ENCODE results near the gene MIPOL1. TPM values are rescaled to one million over a fixed set of nuclear protein-coding genes. Genes with fewer than 3 reads are reported as not detected.
"Not testable (repeated sequence)": the region's sequence is repeated elsewhere in the genome, so short reads cannot be mapped to it uniquely, and the experiment has no call there.

The MIPOL1 gene
- total and polyA plus RNA-seq, 9 donors = 5.0 to 29.5 (median 20.5) TPM

- intact Hi-C loops (cut with DNase I) = no loop called here
- no peak overlapping the region for H3K27ac ChIP-seq
- no peak for DNase-seq
- 94 to 98% (median 96%) methylated on average over 1 of the region's 1 CpG for WGBS, 3 donors
- H3K9me3 ChIP-seq = peaks cover 0 to 6% of the 10 kb centered on the region in 2 donors
- peaks cover 1% of the 10 kb centered on the region for H3K4me1 ChIP-seq (ENCODE audit: insufficient read depth)
- no peaks in the 10 kb centered on the region for H3K27me3 ChIP-seq
- no peak for TF ChIP-seq EP300 (IDR thresholded peaks at IDR 0.05)
- no peak for TF ChIP-seq CTCF (IDR thresholded peaks at IDR 0.05)
- no peak for TF ChIP-seq POLR2A (IDR thresholded peaks at IDR 0.05)
- no peak overlapping the region for H3K4me3 ChIP-seq
- no peaks in the 10 kb centered on the region for H3K36me3 ChIP-seq
Measured at GRCh38 chr14:37203423-37203822, 5.7 kb downstream of the MIPOL1 start.

GRCh38 chr14:37205623-37206605 is 8.2 kb downstream of the MIPOL1 start:
- 96 to 98% (median 97%) methylated on average over 7 of the region's 7 CpGs for WGBS, 3 donors
- H3K4me1 ChIP-seq (ENCODE audit: insufficient read depth); H3K9me3 ChIP-seq; H3K4me3 ChIP-seq; H3K36me3 ChIP-seq; H3K27ac ChIP-seq; intact Hi-C loops (cut with DNase I); H3K27me3 ChIP-seq; DNase-seq: not testable (repeated sequence)

- H3K27ac ChIP-seq; DNase-seq; H3K4me1 ChIP-seq (ENCODE audit: insufficient read depth); intact Hi-C loops (cut with DNase I); H3K4me3 ChIP-seq; H3K27me3 ChIP-seq; H3K9me3 ChIP-seq; H3K36me3 ChIP-seq: not testable (repeated sequence)
- 92 to 96% (median 95%) methylated on average over 2 of the region's 2 CpGs for WGBS, 3 donors
Measured at GRCh38 chr14:37209617-37210016, 11.9 kb downstream of the MIPOL1 start.

- Histone ChIP-seq H3K4me3 (no peak overlapping the region), H3K9me3 (peaks cover 0 to 6% of the 10 kb centered on the region in 2 donors), H3K27ac (no peak overlapping the region), H3K27me3 (no peaks in the 10 kb centered on the region), H3K36me3 (no peaks in the 10 kb centered on the region), H3K4me1 (ENCODE audit: insufficient read depth) (no peaks in the 10 kb centered on the region)
- TF ChIP-seq EP300 (IDR thresholded peaks at IDR 0.05) (no peak), POLR2A (IDR thresholded peaks at IDR 0.05) (no peak), CTCF (IDR thresholded peaks at IDR 0.05) (no peak)
- intact Hi-C loops (cut with DNase I) = no loop called here
- WGBS, 3 donors = 97 to 98% (median 97%) methylated on average over 6 of the region's 6 CpGs
- DNase-seq = no peak
Measured at GRCh38 chr14:37210448-37210847, 12.7 kb downstream of the MIPOL1 start.

- Histone ChIP-seq H3K27ac (no peak overlapping the region), H3K4me3 (no peak overlapping the region), H3K9me3 (no peaks in the 10 kb centered on the region), H3K27me3 (no peaks in the 10 kb centered on the region), H3K36me3 (no peaks in the 10 kb centered on the region), H3K4me1 (ENCODE audit: insufficient read depth) (no peaks in the 10 kb centered on the region)
- intact Hi-C loops (cut with DNase I) = no loop called here
- no peak for DNase-seq
- TF ChIP-seq EP300 (IDR thresholded peaks at IDR 0.05) (no peak), CTCF (IDR thresholded peaks at IDR 0.05) (no peak), POLR2A (IDR thresholded peaks at IDR 0.05) (no peak)
Measured at GRCh38 chr14:37213016-37213415, 15.3 kb downstream of the MIPOL1 start.

All from ovary (tissue), 9 donors.